Measurements from ENCODE around the gene ARID3B.

GRCh38 chr15:74628199-74628598 lies 87.2 kb downstream of the ARID3B start:
- TF ChIP-seq POLR2AphosphoS5 (IDR thresholded peaks at IDR 0.05; ENCODE audit: borderline replicate concordance, low read depth, low read length) = no peak
- TF ChIP-seq EZH2 (IDR thresholded peaks at IDR 0.05) = no peak

All from SK-N-MC (cell line).